CD4-positive, alpha-beta memory T cell (primary cell): ENCODE measurements around the gene DPH7. TPM values are rescaled to one million over a fixed set of nuclear protein-coding genes. Genes with fewer than 3 reads are reported as not detected.
A peak's percentile ranks its signal among the peaks of the same experiment; 100 is the strongest.
"Not testable (repeated sequence)": the region's sequence is repeated elsewhere in the genome, so short reads cannot be mapped to it uniquely, and the experiment has no call there.

ENCODE experiments used
- CTCF ChIA-PET: fragments of 350-600 bp; sonication (Branson Sonifier 250); formaldehyde crosslinking; loops from one replicate; lab custom pipeline; 2021; ENCODE audit warnings: inconsistent platforms; ENCODE audit not compliant: partially characterized antibody; lab: Charles Lee
- POLR2A ChIA-PET: fragments of 350-600 bp; sonication (Branson Sonifier 250); formaldehyde crosslinking; loops from one replicate; lab custom pipeline; 2021; ENCODE audit not compliant: partially characterized antibody; lab: Charles Lee
- DNase-seq, 5 donors: peaks; one replicate each; pipeline versions ENCODE4 v3.0.0 to v3.0.0-alpha.2; 2020 to 2022; ENCODE audit warnings: mixed read lengths in 1 of 5
- H3K27ac ChIP-seq: one replicate; pipeline ENCODE4 v1.7.0; 2013; ENCODE audit warnings: low read depth, low read length
- H3K27me3 ChIP-seq: 2 replicates; pipeline ENCODE4 v1.7.0; 2013; ENCODE audit warnings: mild to moderate bottlenecking, low read length, moderate library complexity; ENCODE audit not compliant: insufficient read depth
- H3K36me3 ChIP-seq: 2 replicates; pipeline ENCODE4 v1.7.0; 2013; ENCODE audit warnings: mild to moderate bottlenecking, low read length, moderate library complexity; ENCODE audit not compliant: insufficient read depth
- H3K4me1 ChIP-seq: 2 replicates; pipeline ENCODE4 v1.7.0; 2013; ENCODE audit warnings: mild to moderate bottlenecking, low read length, moderate library complexity; ENCODE audit not compliant: insufficient read depth
- H3K4me3 ChIP-seq, 2 donors: one replicate each; pipeline ENCODE4 v1.7.0; 2013; ENCODE audit warnings: low read length in 2 of 2, mild to moderate bottlenecking in 1 of 2
- H3K9me3 ChIP-seq, 2 donors: one replicate each; pipeline ENCODE4 v1.7.0; 2013; ENCODE audit warnings: low read length in 2 of 2, control low read depth in 1 of 2; ENCODE audit not compliant: control insufficient read depth in 1 of 2
- H3K27ac Mint-ChIP-seq, 7 donors: one replicate each; pipeline ENCODE4 v1.8.0; 2020 to 2021; ENCODE audit warnings: mixed read lengths in 7 of 7, mild to moderate bottlenecking in 6 of 7, inconsistent platforms in 3 of 7, moderate library complexity in 3 of 7
- H3K27me3 Mint-ChIP-seq, 2 donors: one replicate each; pipeline ENCODE4 v1.8.0; 2020 to 2021; ENCODE audit warnings: mixed read lengths in 2 of 2
- H3K36me3 Mint-ChIP-seq, 2 donors: one replicate each; pipeline ENCODE4 v1.8.0; 2020 to 2021; ENCODE audit warnings: mixed read lengths in 2 of 2, inconsistent platforms in 1 of 2, mild to moderate bottlenecking in 1 of 2
- H3K4me1 Mint-ChIP-seq, 4 donors: one replicate each; pipeline ENCODE4 v1.8.0; 2020 to 2021; ENCODE audit warnings: mixed read lengths in 4 of 4, mild to moderate bottlenecking in 1 of 4
- H3K4me3 Mint-ChIP-seq, 8 donors: one replicate each; pipeline ENCODE4 v1.8.0; 2020 to 2021; ENCODE audit warnings: mixed read lengths in 8 of 8, mild to moderate bottlenecking in 7 of 8, moderate library complexity in 6 of 8, inconsistent platforms in 3 of 8
- H3K9me3 Mint-ChIP-seq, 8 donors: one replicate each; pipeline ENCODE4 v1.8.0; 2020 to 2021; ENCODE audit warnings: mixed read lengths in 8 of 8, mild to moderate bottlenecking in 5 of 8, inconsistent platforms in 3 of 8, moderate library complexity in 1 of 8
- intact Hi-C: fragments of 100-400 bp; cut with micrococcal nuclease; formaldehyde crosslinking; loops from one replicate; pipeline ENCODE4 v1.15.1; 2023
- polyA plus RNA-seq, 2 donors: library from polyadenylated mRNA; unstranded; fragments of 300-500 nt; fragmentation: Illumina TruSeq; gene quantifications; one replicate each; pipeline ENCODE4 v1.2.3, GENCODE V29; 2021
- total RNA-seq, 2 experiments: library from RNA; stranded (reverse); gene quantifications; one replicate each; pipeline ENCODE4 v1.2.3, GENCODE V29; 2021

The DPH7 gene
- total and polyA plus RNA-seq, 4 experiments from 2014 or later = 27.9 to 79.1 (median 53.5) TPM

DNA sequence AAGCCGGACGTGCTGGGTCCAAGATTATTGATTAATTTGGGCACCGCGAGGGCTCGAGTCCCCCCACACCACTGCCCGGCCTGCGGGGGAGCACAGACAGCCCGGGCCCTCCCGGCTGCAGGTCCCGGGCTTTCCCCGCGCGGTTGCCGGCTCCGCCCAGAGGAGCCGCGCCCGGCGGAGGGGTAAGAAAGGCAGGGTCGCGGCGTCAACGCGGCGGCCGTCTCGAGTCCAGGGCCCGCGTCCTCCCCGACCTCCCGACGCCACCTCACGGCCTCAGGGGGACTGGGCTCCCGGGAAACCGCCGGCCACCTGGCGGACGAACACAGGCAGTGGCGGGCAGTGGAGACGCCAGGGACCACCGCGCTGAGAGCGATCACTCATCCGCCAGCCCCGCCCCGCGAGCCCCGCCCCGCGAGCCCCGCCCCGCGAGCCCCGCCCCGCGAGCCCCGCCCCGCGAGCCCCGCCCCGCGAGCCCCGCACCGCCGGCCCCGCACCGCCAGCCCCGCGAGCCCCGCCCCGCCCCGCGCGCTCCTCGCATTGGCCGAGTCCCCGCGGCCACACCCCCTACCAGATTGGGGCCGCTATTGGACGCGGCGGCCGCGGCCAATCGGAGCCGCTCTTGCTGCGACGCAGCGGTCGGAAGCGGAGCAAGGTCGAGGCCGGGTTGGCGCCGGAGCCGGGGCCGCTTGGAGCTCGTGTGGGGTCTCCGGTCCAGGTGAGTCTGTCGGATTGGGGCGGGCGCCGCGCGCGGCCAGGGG is 27.3 kb downstream of the DPH7 start, which contains the start of gene MRPL41:
Gene MRPL41, plus strand, starts transcription at position 616 of the 758 bp plus-strand sequence. CDS start 203 bp downstream, outside the sequence.
- H3K4me3 ChIP-seq = peak within 1 kb of the TSS; percentile 42 to 80
- intact Hi-C loops = loop anchor here (1.0 to 10.0 kb wide), 5 partner anchors 17 to 311 kb away; partner anchors contain the start of genes ARRDC1, DPH7, EXD3 and NOXA1

DNA sequence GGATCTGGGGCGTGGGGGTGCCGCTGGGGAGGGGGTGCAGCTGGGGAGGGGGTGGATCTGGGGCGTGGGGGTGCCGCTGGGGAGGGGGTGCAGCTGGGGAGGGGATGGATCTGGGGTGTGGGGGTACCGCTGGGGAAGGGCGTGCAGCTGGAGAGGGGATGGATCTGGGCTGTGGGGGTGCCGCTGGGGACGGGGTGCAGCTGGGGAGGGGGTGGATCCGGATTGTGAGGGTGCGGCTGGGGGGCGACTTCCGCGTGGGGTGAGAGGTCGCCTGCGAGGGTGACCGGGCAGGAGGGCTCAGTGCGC is 27.8 kb downstream of the DPH7 start:
- H3K9me3 Mint-ChIP-seq, DNase-seq, H3K36me3 ChIP-seq, H3K9me3 ChIP-seq, H3K27me3 Mint-ChIP-seq, H3K27ac Mint-ChIP-seq, H3K27me3 ChIP-seq: not testable (repeated sequence)
- peak overlapping the region in 1 of 2 donors; percentile 63 for H3K4me3 ChIP-seq
- CTCF ChIA-PET = interaction anchor here (1.1 to 1.4 kb wide), 3 partner anchors 9 to 28 kb away, joined by 3 to 4 read pairs (median 4); partner anchors contain the start of gene DPH7
- peak overlapping the region; percentile 62 for H3K27ac ChIP-seq
- POLR2A ChIA-PET = interaction anchor here (0.6 to 4.6 kb wide), 6 partner anchors 16 to 128 kb away, joined by 3 to 38 read pairs (median 4); partner anchors contain the start of genes DPH7, EHMT1, EXD3 and NSMF
- Mint-ChIP-seq H3K4me3 (peak overlapping the region in 7 of 8 donors; percentile 47 to 81 (median 61)), H3K36me3 (peaks cover 6 to 21% of the 10 kb centered on the region in 2 donors), H3K4me1 (peaks cover 10 to 23% (median 17%) of the 10 kb centered on the region in 4 donors)
- intact Hi-C loops = loop anchor here (1.0 to 10.0 kb wide), 4 partner anchors 16 to 126 kb away; partner anchors contain the start of genes ARRDC1, DPH7, EXD3 and NOXA1
- H3K4me1 ChIP-seq = peaks cover 15% of the 10 kb centered on the region

More for the DNA sequence above, 27.3 kb downstream of the DPH7 start, which contains the start of gene MRPL41:
- POLR2A ChIA-PET = interaction anchor here (0.6 to 4.6 kb wide), 13 partner anchors 15 to 310 kb away, joined by 3 to 38 read pairs (median 4); partner anchors contain the start of genes ARRDC1, DPH7, EHMT1 and EXD3
- Histone ChIP-seq H3K36me3 (peaks cover 11% of the 10 kb centered on the region), H3K27me3 (no peaks in the 10 kb centered on the region), H3K27ac (peak within 1 kb of the TSS; percentile 71), H3K9me3 (no peaks in the 10 kb centered on the region), H3K4me1 (peaks cover 15% of the 10 kb centered on the region)
- Mint-ChIP-seq H3K4me1 (peaks cover 9 to 23% (median 16%) of the 10 kb centered on the region in 4 donors), H3K9me3 (peaks cover 0 to 1% (median 0%) of the 10 kb centered on the region in 8 donors), H3K27ac (peak within 1 kb of the TSS; percentile 36 to 93 (median 89)), H3K4me3 (peak within 1 kb of the TSS; percentile 80 to 92 (median 88)), H3K27me3 (no peaks in the 10 kb centered on the region), H3K36me3 (peaks cover 8 to 26% of the 10 kb centered on the region in 2 donors)
- CTCF ChIA-PET = interaction anchor here (0.9 to 1.5 kb wide), 5 partner anchors 9 to 28 kb away, joined by 3 to 5 read pairs (median 4); partner anchors contain the start of gene DPH7
- peak; percentile 78 to 86 (median 84) for DNase-seq

DNA sequence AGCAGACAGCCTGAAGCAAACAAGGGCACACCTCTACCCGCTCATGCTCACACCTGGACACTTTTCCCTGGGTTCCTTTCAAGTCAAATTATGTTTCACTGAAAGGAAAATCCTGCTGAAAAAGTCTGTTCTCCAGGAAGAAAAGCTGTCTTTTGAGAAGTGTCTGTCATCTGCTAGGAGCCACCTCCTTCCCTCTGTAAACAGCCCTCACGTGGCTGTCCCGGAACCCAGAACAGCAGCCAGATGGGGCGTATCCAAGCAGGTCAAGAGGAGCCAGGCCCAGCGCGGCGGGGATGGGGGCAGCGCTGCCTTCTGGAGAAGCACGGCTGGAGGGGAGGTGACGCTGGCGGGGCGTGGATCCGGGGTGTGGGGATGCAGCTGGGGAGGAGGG is 28.5 kb downstream of the DPH7 start, which contains the start of gene PNPLA7:
Gene PNPLA7, minus strand, starts transcription at position 172 of the 391 bp plus-strand sequence. CDS start 205 bp downstream, outside the sequence.
- peak; percentile 39 to 80 (median 46) for DNase-seq
- ChIA-PET POLR2A (interaction anchor here (0.6 to 4.6 kb wide), 5 partner anchors 15 to 128 kb away, joined by 3 to 38 read pairs (median 4); partner anchors contain the start of genes DPH7, EHMT1 and EXD3), CTCF (interaction anchor here (0.6 to 1.4 kb wide), 4 partner anchors 8 to 516 kb away, joined by 3 to 4 read pairs (median 4); partner anchors contain the start of gene DPH7)
- H3K4me1 ChIP-seq = peaks cover 15% of the 10 kb centered on the region
- peaks cover 6% of the 10 kb centered on the region for H3K36me3 ChIP-seq
- H3K4me1 Mint-ChIP-seq = peaks cover 10 to 23% (median 17%) of the 10 kb centered on the region in 4 donors
- H3K4me3 Mint-ChIP-seq = peak within 1 kb of the TSS; percentile 87 to 97 (median 92)
- intact Hi-C loops = loop anchor here (2.0 to 10.0 kb wide), 2 partner anchors 15 to 125 kb away; partner anchors contain the start of genes EXD3 and NOXA1
- H3K27ac ChIP-seq = peak within 1 kb of the TSS; percentile 62
- no peaks in the 10 kb centered on the region for H3K27me3 Mint-ChIP-seq
- no peaks in the 10 kb centered on the region for H3K9me3 ChIP-seq
- H3K27ac Mint-ChIP-seq = peak within 1 kb of the TSS; percentile 74 to 97 (median 91)
- peaks cover 1 to 15% of the 10 kb centered on the region in 2 donors for H3K36me3 Mint-ChIP-seq
- H3K27me3 ChIP-seq = no peaks in the 10 kb centered on the region
- peak within 1 kb of the TSS in 1 of 2 donors; percentile 63 for H3K4me3 ChIP-seq
- H3K9me3 Mint-ChIP-seq = no peaks in the 10 kb centered on the region

DNA sequence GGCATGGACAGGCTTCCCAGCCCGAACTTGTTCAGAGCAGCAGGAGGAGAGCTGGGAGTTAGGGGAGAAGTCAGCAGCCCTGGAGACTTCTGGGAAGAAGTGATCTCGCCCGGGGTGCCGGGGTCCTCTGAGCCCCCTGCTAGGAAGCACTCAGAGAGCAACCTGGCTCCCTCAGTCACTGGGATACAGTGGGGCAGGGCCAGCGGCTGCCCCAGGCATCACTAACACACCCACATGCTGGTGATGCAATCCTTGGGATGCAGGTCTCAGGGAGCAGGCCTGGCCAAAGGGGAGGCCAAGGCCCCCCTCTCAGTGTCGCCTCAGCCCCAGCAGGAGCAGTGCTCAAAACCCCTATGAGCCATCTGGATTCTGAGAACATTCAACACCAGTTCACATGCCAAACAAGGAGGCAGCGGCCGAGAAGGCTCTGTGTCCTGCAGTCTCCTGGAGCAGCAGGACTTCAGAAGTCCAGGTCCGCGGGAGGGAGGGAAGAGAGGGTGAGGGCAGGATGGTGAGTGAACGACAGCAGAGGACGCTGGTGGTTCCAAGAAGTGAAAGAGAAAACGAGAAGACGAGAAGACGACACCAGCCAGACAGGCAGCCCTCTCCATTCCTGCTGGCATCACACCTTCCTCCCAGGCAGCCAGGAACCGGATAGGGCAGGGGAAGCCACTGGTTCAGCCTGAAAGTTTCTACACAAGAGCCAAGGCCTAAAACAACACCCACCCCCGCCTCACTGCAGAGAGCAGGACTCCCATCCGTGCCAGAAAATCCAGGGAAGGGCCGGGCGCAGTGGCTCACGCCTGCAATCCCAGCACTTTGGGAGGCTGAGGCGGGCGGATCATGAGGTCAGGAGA is 30.8 kb downstream of the DPH7 start:
- intact Hi-C loops = no loop called here
- Mint-ChIP-seq H3K27me3 (no peaks in the 10 kb centered on the region), H3K9me3 (no peaks in the 10 kb centered on the region), H3K36me3 (peaks cover 0 to 7% of the 10 kb centered on the region in 2 donors), H3K4me3 (peak overlapping the region in 6 of 8 donors; percentile 5 to 77 (median 56)), H3K27ac (peak overlapping the region in 4 of 7 donors; percentile 23 to 59 (median 42)), H3K4me1 (peaks cover 8 to 23% (median 17%) of the 10 kb centered on the region in 4 donors)
- no peaks in the 10 kb centered on the region for H3K27me3 ChIP-seq
- H3K9me3 ChIP-seq = no peaks in the 10 kb centered on the region
- ChIA-PET CTCF (no interaction called here), POLR2A (no interaction called here)
- no peak for DNase-seq
- H3K27ac ChIP-seq = no peak overlapping the region
- H3K4me3 ChIP-seq = no peak overlapping the region
- peaks cover 15% of the 10 kb centered on the region for H3K4me1 ChIP-seq
- H3K36me3 ChIP-seq = no peaks in the 10 kb centered on the region

DNA sequence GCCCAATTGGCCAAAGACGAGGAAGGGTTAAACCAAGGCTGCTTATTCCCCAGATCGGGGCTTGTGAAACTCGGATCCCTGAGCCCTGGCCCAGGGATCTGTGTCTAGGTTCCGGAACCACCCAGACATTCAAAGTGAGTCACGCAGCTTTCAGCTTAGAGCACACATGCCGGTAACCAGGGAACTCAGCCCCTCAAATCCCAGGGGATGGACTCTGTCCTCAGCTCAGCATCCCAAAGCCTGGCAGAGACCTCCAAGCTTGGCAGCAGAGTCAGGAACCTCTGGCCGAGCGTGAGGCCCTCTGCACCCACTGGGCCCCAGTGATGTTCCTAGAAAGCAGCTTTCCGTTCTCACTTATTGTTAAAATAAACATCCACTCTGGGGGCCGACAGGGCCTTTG is 33.6 kb downstream of the DPH7 start:
- ChIA-PET POLR2A (no interaction called here), CTCF (no interaction called here)
- no peaks in the 10 kb centered on the region for H3K9me3 ChIP-seq
- H3K4me1 ChIP-seq = peaks cover 7% of the 10 kb centered on the region
- H3K27ac Mint-ChIP-seq = no peak overlapping the region
- no peak overlapping the region for H3K4me3 ChIP-seq
- H3K27me3 Mint-ChIP-seq = no peaks in the 10 kb centered on the region
- H3K36me3 ChIP-seq = no peaks in the 10 kb centered on the region
- H3K36me3 Mint-ChIP-seq = peaks cover 0 to under 1% of the 10 kb centered on the region in 2 donors
- no peaks in the 10 kb centered on the region for H3K27me3 ChIP-seq
- no peak overlapping the region for H3K4me3 Mint-ChIP-seq
- DNase-seq = no peak
- no peaks in the 10 kb centered on the region for H3K9me3 Mint-ChIP-seq
- intact Hi-C loops = no loop called here
- H3K4me1 Mint-ChIP-seq = peaks cover 3 to 15% (median 9%) of the 10 kb centered on the region in 4 donors
- H3K27ac ChIP-seq = no peak overlapping the region

DNA sequence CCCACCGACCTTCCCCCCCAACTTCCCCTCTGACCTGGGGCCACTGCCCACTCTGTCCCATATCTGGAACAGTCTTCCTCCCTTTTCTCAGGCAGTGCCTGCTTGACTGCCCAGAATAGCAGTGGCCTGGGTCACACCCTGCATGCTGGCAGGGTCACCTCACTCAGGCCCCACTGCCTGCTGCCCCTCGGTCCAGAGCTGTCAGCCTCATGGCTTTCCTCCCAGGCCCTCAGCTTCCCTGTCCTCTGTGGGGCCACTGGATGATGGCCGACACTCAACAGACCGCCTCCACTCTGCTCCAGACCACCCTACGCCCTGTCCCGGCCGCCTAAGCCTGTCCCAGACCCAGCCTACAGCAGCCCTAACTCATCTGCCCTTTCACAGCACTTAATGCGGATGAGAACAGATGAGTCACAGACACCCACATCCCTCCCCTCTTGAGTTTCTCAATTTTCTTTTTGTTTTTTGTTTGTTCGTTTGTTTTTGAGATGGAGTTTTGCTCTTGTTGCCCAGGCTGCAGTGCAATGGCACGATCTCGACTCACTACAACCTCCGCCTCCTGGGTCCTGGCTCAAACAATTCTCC is 34.5 kb downstream of the DPH7 start:
- no peaks in the 10 kb centered on the region for H3K9me3 ChIP-seq
- DNase-seq = no peak
- intact Hi-C loops = no loop called here
- no peak overlapping the region for H3K4me3 ChIP-seq
- POLR2A ChIA-PET = no interaction called here
- Mint-ChIP-seq H3K27ac (no peak overlapping the region), H3K4me1 (peaks cover 2 to 8% (median 3%) of the 10 kb centered on the region in 4 donors), H3K9me3 (no peaks in the 10 kb centered on the region), H3K27me3 (no peaks in the 10 kb centered on the region), H3K36me3 (no peaks in the 10 kb centered on the region), H3K4me3 (no peak overlapping the region)
- CTCF ChIA-PET = no interaction called here
- H3K27me3 ChIP-seq = no peaks in the 10 kb centered on the region
- no peak overlapping the region for H3K27ac ChIP-seq
- no peaks in the 10 kb centered on the region for H3K36me3 ChIP-seq
- no peaks in the 10 kb centered on the region for H3K4me1 ChIP-seq
